ENCODE data around the gene FANCG.

FANCG gene

GRCh38 chr9:35033101-35033500 lies 46.6 kb downstream of the FANCG start:
- H3K9me3 ChIP-seq (ENCODE audit: control insufficient read depth, insufficient read depth, low read depth, low read length) = no peaks in the 10 kb centered on the region
- no peak overlapping the region for H3K4me3 ChIP-seq (ENCODE audit: low read depth, low read length)
- POLR2A ChIA-PET = no interaction called here
- no peaks in the 10 kb centered on the region for H3K36me3 ChIP-seq (ENCODE audit: control insufficient read depth in 2 of 2, insufficient read depth in 1 of 2, low read length in 2 of 2)
- TF ChIP-seq, protein P1, sequence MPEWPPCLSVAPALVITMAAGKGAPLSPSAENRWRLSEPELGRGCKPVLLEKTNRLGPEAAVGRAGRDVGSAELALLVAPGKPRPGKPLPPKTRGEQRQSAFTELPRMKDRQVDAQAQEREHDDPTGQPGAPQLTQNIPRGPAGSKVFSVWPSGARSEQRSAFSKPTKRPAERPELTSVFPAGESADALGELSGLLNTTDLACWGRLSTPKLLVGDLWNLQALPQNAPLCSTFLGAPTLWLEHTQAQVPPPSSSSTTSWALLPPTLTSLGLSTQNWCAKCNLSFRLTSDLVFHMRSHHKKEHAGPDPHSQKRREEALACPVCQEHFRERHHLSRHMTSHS (tag by site-specific recombination; IDR thresholded peaks at IDR 0.05) = no peak
- TF ChIP-seq BCL11B (tag by site-specific recombination; IDR thresholded peaks at IDR 0.05; ENCODE audit: low read depth) (no peak), OSR2 (tag by site-specific recombination; IDR thresholded peaks at IDR 0.05) (no peak), KLF7 (tag by site-specific recombination; IDR thresholded peaks at IDR 0.05; ENCODE audit: borderline replicate concordance) (no peak), ZNF629 (tag by site-specific recombination; IDR thresholded peaks at IDR 0.05) (no peak), FEZF1 (tag by site-specific recombination; IDR thresholded peaks at IDR 0.05) (no peak), ZNF560 (tag by site-specific recombination; IDR thresholded peaks at IDR 0.05; ENCODE audit: borderline replicate concordance) (no peak), ZBTB48 (tag by site-specific recombination; IDR thresholded peaks at IDR 0.05) (no peak), ZNF548 (tag by site-specific recombination; IDR thresholded peaks at IDR 0.05) (no peak), WT1 (tag by site-specific recombination; IDR thresholded peaks at IDR 0.05) (no peak), ZNF133 (tag by site-specific recombination; IDR thresholded peaks at IDR 0.05) (no peak), SCRT1 (tag by site-specific recombination; IDR thresholded peaks at IDR 0.05; ENCODE audit: borderline replicate concordance) (no peak), MEIS1 (CRISPR knock-in tag; IDR thresholded peaks at IDR 0.05; ENCODE audit: borderline replicate concordance) (no peak), ZNF140 (tag by site-specific recombination; IDR thresholded peaks at IDR 0.05) (no peak), GLI4 (tag by site-specific recombination; IDR thresholded peaks at IDR 0.05) (no peak), ZBTB8A (tag by site-specific recombination; IDR thresholded peaks at IDR 0.05) (no peak)
- TF ChIP-seq, protein P2, sequence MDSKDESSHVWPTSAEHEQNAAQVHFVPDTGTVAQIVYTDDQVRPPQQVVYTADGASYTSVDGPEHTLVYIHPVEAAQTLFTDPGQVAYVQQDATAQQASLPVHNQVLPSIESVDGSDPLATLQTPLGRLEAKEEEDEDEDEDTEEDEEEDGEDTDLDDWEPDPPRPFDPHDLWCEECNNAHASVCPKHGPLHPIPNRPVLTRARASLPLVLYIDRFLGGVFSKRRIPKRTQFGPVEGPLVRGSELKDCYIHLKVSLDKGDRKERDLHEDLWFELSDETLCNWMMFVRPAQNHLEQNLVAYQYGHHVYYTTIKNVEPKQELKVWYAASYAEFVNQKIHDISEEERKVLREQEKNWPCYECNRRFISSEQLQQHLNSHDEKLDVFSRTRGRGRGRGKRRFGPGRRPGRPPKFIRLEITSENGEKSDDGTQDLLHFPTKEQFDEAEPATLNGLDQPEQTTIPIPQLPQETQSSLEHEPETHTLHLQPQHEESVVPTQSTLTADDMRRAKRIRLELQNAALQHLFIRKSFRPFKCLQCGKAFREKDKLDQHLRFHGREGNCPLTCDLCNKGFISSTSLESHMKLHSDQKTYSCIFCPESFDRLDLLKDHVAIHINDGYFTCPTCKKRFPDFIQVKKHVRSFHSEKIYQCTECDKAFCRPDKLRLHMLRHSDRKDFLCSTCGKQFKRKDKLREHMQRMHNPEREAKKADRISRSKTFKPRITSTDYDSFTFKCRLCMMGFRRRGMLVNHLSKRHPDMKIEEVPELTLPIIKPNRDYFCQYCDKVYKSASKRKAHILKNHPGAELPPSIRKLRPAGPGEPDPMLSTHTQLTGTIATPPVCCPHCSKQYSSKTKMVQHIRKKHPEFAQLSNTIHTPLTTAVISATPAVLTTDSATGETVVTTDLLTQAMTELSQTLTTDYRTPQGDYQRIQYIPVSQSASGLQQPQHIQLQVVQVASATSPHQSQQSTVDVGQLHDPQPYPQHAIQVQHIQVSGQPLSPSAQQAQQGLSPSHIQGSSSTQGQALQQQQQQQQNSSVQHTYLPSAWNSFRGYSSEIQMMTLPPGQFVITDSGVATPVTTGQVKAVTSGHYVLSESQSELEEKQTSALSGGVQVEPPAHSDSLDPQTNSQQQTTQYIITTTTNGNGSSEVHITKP (tag by site-specific recombination; IDR thresholded peaks at IDR 0.05) = no peak
- TF ChIP-seq, protein P3, sequence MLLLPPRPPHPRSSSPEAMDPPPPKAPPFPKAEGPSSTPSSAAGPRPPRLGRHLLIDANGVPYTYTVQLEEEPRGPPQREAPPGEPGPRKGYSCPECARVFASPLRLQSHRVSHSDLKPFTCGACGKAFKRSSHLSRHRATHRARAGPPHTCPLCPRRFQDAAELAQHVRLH (tag by site-specific recombination; IDR thresholded peaks at IDR 0.05) = no peak
- H3K4me1 ChIP-seq (ENCODE audit: control insufficient read depth, insufficient read depth, low read length) = no peaks in the 10 kb centered on the region
- H3K27ac ChIP-seq (ENCODE audit: extremely low read depth, low read depth, low read length) = no peak overlapping the region
- CTCF ChIA-PET = interaction anchor here (0.5 to 1.5 kb wide), 6 partner anchors 18 to 1112 kb away, joined by 3 to 5 read pairs (median 3); partner anchors contain the start of gene VCP

DNA sequence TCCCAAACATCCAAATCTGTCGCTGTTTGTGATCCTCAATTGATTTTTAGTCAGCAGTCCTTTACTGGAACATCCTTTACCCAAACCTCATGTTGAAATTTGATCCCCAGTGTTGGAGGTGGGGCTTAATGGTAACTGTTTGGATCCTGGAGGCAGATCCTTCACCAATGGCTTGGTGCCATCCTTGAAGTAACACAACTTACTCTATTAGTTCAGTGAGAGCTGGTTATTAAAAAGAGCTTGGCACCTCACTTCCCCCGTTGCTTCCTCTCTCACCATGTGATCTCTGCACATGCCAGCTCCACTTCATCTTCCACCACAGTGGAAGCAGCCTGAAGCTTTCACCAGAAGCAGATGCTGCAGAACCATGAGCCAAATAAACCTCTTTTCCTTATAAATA lies 49.9 kb downstream of the FANCG start:
- no peak for TF ChIP-seq GFI1B (tag by site-specific recombination; IDR thresholded peaks at IDR 0.05)
- TF ChIP-seq ZFP3 (tag by site-specific recombination; IDR thresholded peaks at IDR 0.05; ENCODE audit: low read depth) = no peak
- TF ChIP-seq ZNF621 (tag by site-specific recombination; IDR thresholded peaks at IDR 0.05) = no peak
- TF ChIP-seq SP2 (tag by site-specific recombination; IDR thresholded peaks at IDR 0.05) = no peak
- TF ChIP-seq ZNF23 (tag by site-specific recombination; IDR thresholded peaks at IDR 0.05; ENCODE audit: borderline replicate concordance) = no peak
- ChIA-PET CTCF (interaction anchor here (1.5 to 2.3 kb wide), 2 partner anchors 35 to 45 kb away, joined by 3 to 6 read pairs; no protein-coding TSS in a partner anchor), POLR2A (no interaction called here)
- Histone ChIP-seq H3K27ac (ENCODE audit: extremely low read depth, low read depth, low read length) (no peak overlapping the region), H3K9me3 (ENCODE audit: control insufficient read depth, insufficient read depth, low read depth, low read length) (no peaks in the 10 kb centered on the region), H3K4me3 (ENCODE audit: low read depth, low read length) (no peak overlapping the region), H3K36me3 (ENCODE audit: control insufficient read depth in 2 of 2, insufficient read depth in 1 of 2, low read length in 2 of 2) (no peaks in the 10 kb centered on the region), H3K4me1 (ENCODE audit: control insufficient read depth, insufficient read depth, low read length) (no peaks in the 10 kb centered on the region)

Data from HEK293 (cell line).